HepG2 (cell line): ENCODE results near the gene CAMTA1. TPM values are rescaled to one million over a fixed set of nuclear protein-coding genes. Genes with fewer than 3 reads are reported as not detected.

Experiments used
- ATAC-seq: fragments of 200-7000 bp; cut with Tn5 transposase; 3 replicates; pipeline ENCODE4 v1.9.1; 2020; ENCODE audit warnings: mild to moderate bottlenecking, moderate library complexity
- BruUV-seq: library from RNA; stranded (reverse); fragments of 400-500 nt; replicated peaks from 2 replicates; lab custom pipeline; 2021; lab: Mats Ljungman, UMichigan
- CTCF ChIA-PET: fragments of 300-600 bp; formaldehyde crosslinking; extraction: SDS; loops from one replicate; lab custom pipeline; 2021; ENCODE audit warnings: low total read pairs, inconsistent platforms, low intra/inter-chr PET ratio; lab: Yijun Ruan, JAX
- POLR2A ChIA-PET: fragments of 350-600 bp; sonication (Branson Sonifier 250); formaldehyde crosslinking; loops from one replicate; lab custom pipeline; 2020; ENCODE audit warnings: antibody characterized with exemption, inconsistent platforms; lab: Yijun Ruan, JAX
- DNase-seq: peaks from one replicate; pipeline ENCODE4 v3.0.0-alpha.2; 2015; ENCODE audit warnings: low spot score
- FAIRE-seq: peaks from 3 replicates; lab custom pipeline; 2011; peaks lifted over from hg19 to GRCh38; lab: Jason Lieb, UNC
- H2AFZ ChIP-seq: one replicate; pipeline ENCODE4 v1.6.1; 2011; ENCODE audit warnings: low read length, inconsistent platforms
- H3K27ac ChIP-seq: fragments of 300-600 bp; 3 replicates; pipeline ENCODE4 v1.8.0; 2011; ENCODE audit warnings: mixed run types, mild to moderate bottlenecking, mixed read lengths, low read length, inconsistent platforms; ENCODE audit not compliant: insufficient read depth; ENCODE audit errors: extremely low read length
- H3K27me3 ChIP-seq, 2 experiments: fragments of 200-600 bp in 1 of 2; 2 replicates in 1 of 2; 3 replicates in 1 of 2; pipeline versions ENCODE4 v1.6.0 to v1.8.0; 2011; ENCODE audit warnings: low read length in 2 of 2, mild to moderate bottlenecking in 2 of 2, moderate library complexity in 2 of 2, inconsistent platforms in 1 of 2; ENCODE audit not compliant: insufficient read depth in 2 of 2, control insufficient read depth in 1 of 2
- H3K36me3 ChIP-seq, 2 experiments: fragments of 200-600 bp in 1 of 2; replicated peaks in 1 of 2; 2 replicates in 1 of 2; 3 replicates in 1 of 2; pipeline versions ENCODE4 v1.5.1 to v1.8.0; 2011; ENCODE audit warnings: low read length in 2 of 2, inconsistent platforms in 1 of 2; ENCODE audit not compliant: insufficient read depth in 2 of 2, control insufficient read depth in 1 of 2
- H3K4me1 ChIP-seq: 2 replicates; pipeline ENCODE4 v1.5.1; 2012; ENCODE audit warnings: low read length, inconsistent platforms; ENCODE audit not compliant: insufficient read depth
- H3K4me2 ChIP-seq: 2 replicates; pipeline ENCODE4 v1.6.0; 2011; ENCODE audit warnings: low read depth, low read length, inconsistent platforms
- H3K4me3 ChIP-seq, 3 experiments: fragments of 200-600 bp in 1 of 3; sonication (generic), shearing (Covaris generic) in 1 of 3; replicated peaks in 1 of 3; 2 replicates each; pipeline ENCODE4 v1.5.1; 2011 to 2016; ENCODE audit warnings: low read length in 3 of 3, inconsistent platforms in 2 of 3, low read depth in 2 of 3, mild to moderate bottlenecking in 2 of 3, control low read depth in 1 of 3, mixed read lengths in 1 of 3; ENCODE audit not compliant: insufficient read depth in 1 of 3
- H3K79me2 ChIP-seq: one replicate; pipeline ENCODE4 v1.6.1; 2011; ENCODE audit warnings: low read length, inconsistent platforms; ENCODE audit not compliant: insufficient read depth
- H3K9ac ChIP-seq: 2 replicates; pipeline ENCODE4 v1.6.0; 2011; ENCODE audit warnings: mild to moderate bottlenecking, low read depth, low read length, inconsistent platforms; ENCODE audit not compliant: insufficient read depth
- H3K9me3 ChIP-seq: 2 replicates; pipeline ENCODE4 v1.5.1; 2012; ENCODE audit warnings: mild to moderate bottlenecking, low read length
- H4K20me1 ChIP-seq: 2 replicates; pipeline ENCODE4 v1.6.0; 2011; ENCODE audit warnings: inconsistent platforms, mild to moderate bottlenecking, low read length, moderate library complexity; ENCODE audit not compliant: insufficient read depth
- ARNT2 ChIP-seq: sonication (generic); formaldehyde crosslinking; IDR thresholded peaks from 2 replicates; pipeline ENCODE4 v1.8.0; 2022; ENCODE audit warnings: mild to moderate bottlenecking, low read depth, missing genetic modification reagents, moderate library complexity
- HNRNPH1 ChIP-seq: fragments of 200-400 bp; formaldehyde crosslinking; optimal IDR thresholded peaks from 2 replicates; pipeline ENCODE3; 2017; ENCODE audit warnings: mild to moderate bottlenecking, low read depth, low read length
- MBNL3 ChIP-seq: fragments of 250-450 bp; sonication (Bioruptor Pico); conservative IDR thresholded peaks from 2 replicates; pipeline ENCODE4 v1.8.0; 2022; ENCODE audit warnings: mild to moderate bottlenecking, inconsistent platforms
- MTF1 ChIP-seq: sonication (generic); formaldehyde crosslinking; IDR thresholded peaks from 2 replicates; pipeline ENCODE4 v1.5.0; 2020; ENCODE audit warnings: missing genetic modification reagents
- POLR2AphosphoS2 ChIP-seq: IDR thresholded peaks from 2 replicates; pipeline ENCODE4 v1.6.1; 2011; ENCODE audit warnings: low read depth, low read length, improper control_type of control experiment
- SATB2 ChIP-seq: sonication (generic); formaldehyde crosslinking; IDR thresholded peaks from 2 replicates; pipeline ENCODE4 v1.5.0; 2020; ENCODE audit warnings: missing genetic modification reagents
- SIX4 ChIP-seq: sonication (generic); formaldehyde crosslinking; IDR thresholded peaks from 2 replicates; pipeline ENCODE4 v1.4.0; 2020; ENCODE audit warnings: missing genetic modification reagents
- TMF1 ChIP-seq: sonication (generic); formaldehyde crosslinking; IDR thresholded peaks from 2 replicates; pipeline ENCODE4 v1.8.1; 2022; ENCODE audit warnings: low read depth, missing genetic modification reagents
- ZBTB3 ChIP-seq: sonication (generic); formaldehyde crosslinking; IDR thresholded peaks from 2 replicates; pipeline ENCODE4 v1.4.0; 2020; ENCODE audit warnings: low read depth, mild to moderate bottlenecking, moderate library complexity, missing genetic modification reagents, borderline replicate concordance
- ZNF598 ChIP-seq: sonication (generic); formaldehyde crosslinking; IDR thresholded peaks from 2 replicates; pipeline ENCODE4 v1.5.1; 2020; ENCODE audit warnings: mild to moderate bottlenecking, missing genetic modification reagents, borderline replicate concordance
- ZNF878 ChIP-seq: sonication (generic); formaldehyde crosslinking; IDR thresholded peaks from 2 replicates; pipeline ENCODE4 v1.8.1; 2023; ENCODE audit warnings: mild to moderate bottlenecking, missing genetic modification reagents, moderate library complexity
- WGBS: methylation state at CpG from one replicate; pipeline ENCODE4 v1.1.6; 2017; ENCODE audit warnings: low lambda C conversion rate; 5-methylcytosine and 5-hydroxymethylcytosine counted together
- in situ Hi-C: cut with HindIII; loops from 2 replicates; pipeline ENCODE4 v1.10.0; 2017; ENCODE audit warnings: low pct_unique_long_range_greater_than_20kb; ENCODE audit not compliant: extremely low pct_ligation_motif_present
- intact Hi-C: fragments of 100-400 bp; cut with micrococcal nuclease; formaldehyde crosslinking; loops from one replicate; pipeline ENCODE4 v1.10.0; 2022; ENCODE audit not compliant: unreplicated experiment
- polyA plus RNA-seq, 8 experiments: library from polyadenylated mRNA; depleted of rRNA in 3 of 8; stranded (reverse) in 7 of 8; unstranded in 1 of 8; fragments of >200 nt; fragmentation: Illumina TruSeq in 4 of 8; extraction: Trizol in 4 of 8; gene quantifications; 2 replicates each; pipeline versions ENCODE4 v1.2.1 to v1.2.3, GENCODE V29; 2011 to 2016; ENCODE audit warnings: low read depth in 4 of 8, missing spikeins in 1 of 8, mixed read lengths in 1 of 8; ENCODE audit not compliant: insufficient read depth in 1 of 8
- total RNA-seq, 5 experiments: library from RNA; depleted of rRNA; stranded (reverse); fragments of >200 nt; fragmentation: Illumina TruSeq; extraction: Trizol; gene quantifications; 2 replicates each; pipeline ENCODE4 v1.2.3, GENCODE V29; 2016; ENCODE audit warnings: low read depth in 1 of 5
- TF ChIP-seq, protein P1 (sequence below): IDR thresholded peaks from 2 replicates; pipeline ENCODE4 v1.6.1; 2016; ENCODE audit warnings: mild to moderate bottlenecking, missing biosample characterization, missing genetic modification reagents
- TF ChIP-seq, protein P2 (sequence below): IDR thresholded peaks from 2 replicates; pipeline ENCODE4 v1.6.1; 2016; ENCODE audit warnings: missing genetic modification reagents, missing compliant biosample characterization
- TF ChIP-seq, protein P3 (sequence below): IDR thresholded peaks from 2 replicates; pipeline ENCODE4 v1.6.1; 2016; ENCODE audit warnings: low read depth, missing genetic modification reagents, missing compliant biosample characterization

The CAMTA1 gene
- total and polyA plus RNA-seq, 2 of the 13 experiments (the other 11 are each of a cell fraction or from before 2014, with no cell fraction given): 25.0 to 36.4 TPM

DNA sequence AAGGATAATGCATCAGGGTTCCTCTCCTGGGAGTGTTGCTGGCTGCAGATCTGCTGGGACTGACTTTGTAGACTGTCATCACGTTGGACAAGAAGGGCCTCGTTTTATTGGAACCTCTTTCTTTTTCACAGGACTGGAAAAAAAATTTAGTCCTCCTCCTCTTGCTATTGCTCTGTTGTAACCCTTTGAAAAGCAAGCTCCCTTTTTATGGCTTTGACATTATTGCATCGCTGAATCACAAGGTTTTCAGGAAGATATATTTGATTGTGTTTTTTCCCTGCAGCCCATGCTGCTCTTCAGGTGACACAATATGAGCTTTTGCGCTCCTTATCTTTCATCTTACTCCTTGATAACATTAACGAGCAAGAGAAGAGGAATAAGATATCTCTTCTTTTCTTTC lies 290.9 kb downstream of the CAMTA1 start:
- no peak for DNase-seq
- intact Hi-C loops: loop anchor here (10.0 kb wide), 1 partner anchor 281 kb away; no protein-coding TSS in a partner anchor
- ATAC-seq: no peak
- Histone ChIP-seq H3K4me2 (no peak overlapping the region), H3K9ac (no peak overlapping the region), H3K4me1 (no peaks in the 10 kb centered on the region), H4K20me1 (no peaks in the 10 kb centered on the region), H3K36me3 (no peaks in the 10 kb centered on the region), H3K4me3 (no peak overlapping the region), H3K9me3 (peaks cover 21% of the 10 kb centered on the region), H3K27ac (no peak overlapping the region), H3K79me2 (no peaks in the 10 kb centered on the region), H3K27me3 (no peaks in the 10 kb centered on the region), H2AFZ (no peak overlapping the region)
- CTCF ChIA-PET: no interaction called here
- WGBS: 6% methylated on average over 5 of the region's 5 CpGs
- POLR2A ChIA-PET: no interaction called here
- BruUV-seq: no TSS peak
- in situ Hi-C loops: loop anchor here (10.0 kb wide), 1 partner anchor 281 kb away; no protein-coding TSS in a partner anchor
- no peak for FAIRE-seq
- TF ChIP-seq HNRNPH1 (no peak), ZBTB3 (no peak)
- TF ChIP-seq, protein P1, sequence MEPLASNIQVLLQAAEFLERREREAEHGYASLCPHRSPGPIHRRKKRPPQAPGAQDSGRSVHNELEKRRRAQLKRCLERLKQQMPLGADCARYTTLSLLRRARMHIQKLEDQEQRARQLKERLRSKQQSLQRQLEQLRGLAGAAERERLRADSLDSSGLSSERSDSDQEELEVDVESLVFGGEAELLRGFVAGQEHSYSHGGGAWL (CRISPR knock-in tag): no peak

DNA sequence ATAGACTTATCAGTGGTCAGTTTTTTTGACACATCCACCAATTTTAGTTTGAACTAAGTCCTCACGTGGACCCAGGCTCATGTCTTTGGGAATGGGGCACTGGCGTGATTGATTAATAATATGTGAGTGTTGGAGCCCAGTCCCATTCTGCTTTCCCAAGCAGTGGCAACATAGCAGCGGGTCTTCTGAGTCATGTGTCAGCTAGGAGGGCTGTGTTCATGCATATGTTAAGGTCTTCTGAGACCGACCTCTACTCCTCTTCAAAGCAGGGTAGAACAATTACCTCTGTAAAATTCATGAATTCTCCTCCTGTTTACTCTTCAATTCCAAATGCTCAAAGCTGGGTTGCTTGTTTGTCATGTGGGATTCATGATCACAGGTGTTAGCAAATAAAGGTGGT lies 291.3 kb downstream of the CAMTA1 start:
- Histone ChIP-seq H3K79me2 (no peaks in the 10 kb centered on the region), H3K4me3 (no peak overlapping the region), H3K4me1 (no peaks in the 10 kb centered on the region), H3K4me2 (no peak overlapping the region), H3K9ac (no peak overlapping the region), H3K27ac (no peak overlapping the region), H2AFZ (no peak overlapping the region), H3K9me3 (peaks cover 21% of the 10 kb centered on the region), H4K20me1 (no peaks in the 10 kb centered on the region), H3K27me3 (no peaks in the 10 kb centered on the region), H3K36me3 (no peaks in the 10 kb centered on the region)
- in situ Hi-C loops (loop anchor here (10.0 kb wide), 1 partner anchor 282 kb away; no protein-coding TSS in a partner anchor), intact Hi-C loops (loop anchor here (10.0 kb wide), 1 partner anchor 282 kb away; no protein-coding TSS in a partner anchor)
- FAIRE-seq (no peak), ATAC-seq (no peak), DNase-seq (no peak)
- 0% methylated on average over 4 of the region's 4 CpGs for WGBS
- ChIA-PET CTCF (no interaction called here), POLR2A (no interaction called here)
- no TSS peak for BruUV-seq
- TF ChIP-seq POLR2AphosphoS2 (no peak), ZNF878 (CRISPR knock-in tag) (no peak), MTF1 (CRISPR knock-in tag) (no peak), TMF1 (no peak), ZNF598 (no peak), SIX4 (CRISPR knock-in tag) (no peak), SATB2 (no peak), MBNL3 (CRISPR knock-in tag) (no peak), ARNT2 (CRISPR knock-in tag) (no peak)
- TF ChIP-seq, protein P2, sequence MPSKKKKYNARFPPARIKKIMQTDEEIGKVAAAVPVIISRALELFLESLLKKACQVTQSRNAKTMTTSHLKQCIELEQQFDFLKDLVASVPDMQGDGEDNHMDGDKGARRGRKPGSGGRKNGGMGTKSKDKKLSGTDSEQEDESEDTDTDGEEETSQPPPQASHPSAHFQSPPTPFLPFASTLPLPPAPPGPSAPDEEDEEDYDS (CRISPR knock-in tag): no peak
- TF ChIP-seq, protein P3, sequence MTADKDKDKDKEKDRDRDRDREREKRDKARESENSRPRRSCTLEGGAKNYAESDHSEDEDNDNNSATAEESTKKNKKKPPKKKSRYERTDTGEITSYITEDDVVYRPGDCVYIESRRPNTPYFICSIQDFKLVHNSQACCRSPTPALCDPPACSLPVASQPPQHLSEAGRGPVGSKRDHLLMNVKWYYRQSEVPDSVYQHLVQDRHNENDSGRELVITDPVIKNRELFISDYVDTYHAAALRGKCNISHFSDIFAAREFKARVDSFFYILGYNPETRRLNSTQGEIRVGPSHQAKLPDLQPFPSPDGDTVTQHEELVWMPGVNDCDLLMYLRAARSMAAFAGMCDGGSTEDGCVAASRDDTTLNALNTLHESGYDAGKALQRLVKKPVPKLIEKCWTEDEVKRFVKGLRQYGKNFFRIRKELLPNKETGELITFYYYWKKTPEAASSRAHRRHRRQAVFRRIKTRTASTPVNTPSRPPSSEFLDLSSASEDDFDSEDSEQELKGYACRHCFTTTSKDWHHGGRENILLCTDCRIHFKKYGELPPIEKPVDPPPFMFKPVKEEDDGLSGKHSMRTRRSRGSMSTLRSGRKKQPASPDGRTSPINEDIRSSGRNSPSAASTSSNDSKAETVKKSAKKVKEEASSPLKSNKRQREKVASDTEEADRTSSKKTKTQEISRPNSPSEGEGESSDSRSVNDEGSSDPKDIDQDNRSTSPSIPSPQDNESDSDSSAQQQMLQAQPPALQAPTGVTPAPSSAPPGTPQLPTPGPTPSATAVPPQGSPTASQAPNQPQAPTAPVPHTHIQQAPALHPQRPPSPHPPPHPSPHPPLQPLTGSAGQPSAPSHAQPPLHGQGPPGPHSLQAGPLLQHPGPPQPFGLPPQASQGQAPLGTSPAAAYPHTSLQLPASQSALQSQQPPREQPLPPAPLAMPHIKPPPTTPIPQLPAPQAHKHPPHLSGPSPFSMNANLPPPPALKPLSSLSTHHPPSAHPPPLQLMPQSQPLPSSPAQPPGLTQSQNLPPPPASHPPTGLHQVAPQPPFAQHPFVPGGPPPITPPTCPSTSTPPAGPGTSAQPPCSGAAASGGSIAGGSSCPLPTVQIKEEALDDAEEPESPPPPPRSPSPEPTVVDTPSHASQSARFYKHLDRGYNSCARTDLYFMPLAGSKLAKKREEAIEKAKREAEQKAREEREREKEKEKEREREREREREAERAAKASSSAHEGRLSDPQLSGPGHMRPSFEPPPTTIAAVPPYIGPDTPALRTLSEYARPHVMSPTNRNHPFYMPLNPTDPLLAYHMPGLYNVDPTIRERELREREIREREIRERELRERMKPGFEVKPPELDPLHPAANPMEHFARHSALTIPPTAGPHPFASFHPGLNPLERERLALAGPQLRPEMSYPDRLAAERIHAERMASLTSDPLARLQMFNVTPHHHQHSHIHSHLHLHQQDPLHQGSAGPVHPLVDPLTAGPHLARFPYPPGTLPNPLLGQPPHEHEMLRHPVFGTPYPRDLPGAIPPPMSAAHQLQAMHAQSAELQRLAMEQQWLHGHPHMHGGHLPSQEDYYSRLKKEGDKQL (CRISPR knock-in tag): no peak
